Mesendoderm (in vitro differentiated cells): ENCODE data around the gene DLL1.
A peak's percentile ranks its signal among the peaks of the same experiment; 100 is the strongest.

ENCODE experiments used
- DNase-seq: peaks from one replicate; pipeline ENCODE4 v3.0.0; 2013
- H2AK5ac ChIP-seq: 2 replicates; pipeline ENCODE4 v1.6.1; 2013; ENCODE audit warnings: low read length, inconsistent platforms
- H2BK120ac ChIP-seq: 2 replicates; pipeline ENCODE4 v1.6.1; 2013; ENCODE audit warnings: low read depth, mild to moderate bottlenecking, low read length, moderate library complexity, mixed read lengths
- H2BK15ac ChIP-seq: replicated peaks from 2 replicates; pipeline ENCODE4 v1.6.1; 2013; ENCODE audit warnings: low read depth, mild to moderate bottlenecking, moderate library complexity
- H2BK5ac ChIP-seq: 2 replicates; pipeline ENCODE4 v1.6.1; 2013; ENCODE audit warnings: low read length, inconsistent platforms
- H3K18ac ChIP-seq: 2 replicates; pipeline ENCODE4 v1.6.1; 2013; ENCODE audit warnings: mild to moderate bottlenecking, low read length, mixed read lengths
- H3K23ac ChIP-seq: one replicate; pipeline ENCODE4 v1.6.1; 2013; ENCODE audit warnings: low read length
- H3K27ac ChIP-seq: 2 replicates; pipeline ENCODE4 v1.5.1; 2013; ENCODE audit warnings: low read depth, mild to moderate bottlenecking, inconsistent platforms, low read length, moderate library complexity
- H3K27me3 ChIP-seq: 2 replicates; pipeline ENCODE4 v1.6.1; 2013; ENCODE audit warnings: low read length, control low read depth, mild to moderate bottlenecking, inconsistent platforms; ENCODE audit not compliant: insufficient read depth, poor library complexity
- H3K36me3 ChIP-seq: 2 replicates; pipeline ENCODE4 v1.6.1; 2013; ENCODE audit warnings: low read length, inconsistent platforms; ENCODE audit not compliant: control insufficient read depth, insufficient read depth
- H3K4ac ChIP-seq: one replicate; pipeline ENCODE4 v1.6.1; 2013; ENCODE audit warnings: low read depth, mild to moderate bottlenecking, low read length, moderate library complexity
- H3K4me1 ChIP-seq: 2 replicates; pipeline ENCODE4 v1.6.1; 2013; ENCODE audit warnings: low read depth, low read length, inconsistent platforms; ENCODE audit not compliant: control insufficient read depth
- H3K4me2 ChIP-seq: 2 replicates; pipeline ENCODE4 v1.6.1; 2013; ENCODE audit warnings: low read length
- H3K4me3 ChIP-seq: 2 replicates; pipeline ENCODE4 v1.5.1; 2013; ENCODE audit warnings: mild to moderate bottlenecking, low read length
- H3K56ac ChIP-seq: one replicate; pipeline ENCODE4 v1.6.1; 2013; ENCODE audit warnings: low read length
- H3K79me1 ChIP-seq: 2 replicates; pipeline ENCODE4 v1.6.1; 2013; ENCODE audit warnings: low read length, inconsistent platforms
- H3K79me2 ChIP-seq: 2 replicates; pipeline ENCODE4 v1.6.1; 2013; ENCODE audit warnings: mild to moderate bottlenecking, low read length; ENCODE audit not compliant: control insufficient read depth, insufficient read depth
- H3K9ac ChIP-seq: 2 replicates; pipeline ENCODE4 v1.6.1; 2013; ENCODE audit warnings: low read length, inconsistent platforms
- H4K5ac ChIP-seq: one replicate; pipeline ENCODE4 v1.6.1; 2013; ENCODE audit warnings: low read length
- H4K8ac ChIP-seq: one replicate; pipeline ENCODE4 v1.6.1; 2013; ENCODE audit warnings: low read depth, mild to moderate bottlenecking, control low read depth, low read length, moderate library complexity
- WGBS: extraction: QIAGEN DNeasy Blood & Tissue Kit; methylation state at CpG from one replicate; pipeline ENCODE4 v1.1.7; 2013; ENCODE audit warnings: low lambda C conversion rate, missing lambda C conversion rate; ENCODE audit not compliant: insufficient coverage; ENCODE audit errors: extremely low coverage; 5-methylcytosine and 5-hydroxymethylcytosine counted together

The DLL1 gene

DNA sequence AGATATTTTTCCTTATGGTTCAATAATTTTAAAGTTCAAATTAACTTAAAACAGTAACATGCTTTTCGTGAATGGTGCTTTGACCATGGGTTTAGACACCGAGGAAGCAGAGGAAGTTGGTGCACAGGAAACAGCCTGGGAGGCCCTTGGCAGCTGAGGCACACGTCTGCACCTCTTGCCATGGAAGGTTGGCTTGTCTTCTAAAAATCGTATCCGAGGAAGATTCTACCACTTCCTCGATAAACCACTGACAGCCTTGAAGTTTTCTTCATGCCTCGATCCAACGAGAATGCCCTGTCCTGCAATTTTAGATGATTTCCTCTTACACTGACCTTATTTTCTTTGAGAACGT lies 12.2 kb downstream of the DLL1 start:
- H3K4me1 ChIP-seq = peaks cover 3% of the 10 kb centered on the region
- no peak overlapping the region for H4K8ac ChIP-seq
- H3K27me3 ChIP-seq = no peaks in the 10 kb centered on the region
- H3K4ac ChIP-seq = no peak overlapping the region
- H3K4me3 ChIP-seq = no peak overlapping the region
- no peak overlapping the region for H3K18ac ChIP-seq
- no peak overlapping the region for H3K23ac ChIP-seq
- H3K36me3 ChIP-seq = no peaks in the 10 kb centered on the region
- no peak overlapping the region for H3K9ac ChIP-seq
- H2BK120ac ChIP-seq = no peak overlapping the region
- no peak for DNase-seq
- WGBS = no CpG with 5 or more reads among the region's 9 CpGs
- H3K79me2 ChIP-seq = no peaks in the 10 kb centered on the region
- no peak overlapping the region for H2BK15ac ChIP-seq
- no peak overlapping the region for H2AK5ac ChIP-seq
- H3K27ac ChIP-seq = no peak overlapping the region
- H3K56ac ChIP-seq = no peak overlapping the region
- no peaks in the 10 kb centered on the region for H3K79me1 ChIP-seq
- no peak overlapping the region for H4K5ac ChIP-seq
- H3K4me2 ChIP-seq = no peak overlapping the region
- no peak overlapping the region for H2BK5ac ChIP-seq

DNA sequence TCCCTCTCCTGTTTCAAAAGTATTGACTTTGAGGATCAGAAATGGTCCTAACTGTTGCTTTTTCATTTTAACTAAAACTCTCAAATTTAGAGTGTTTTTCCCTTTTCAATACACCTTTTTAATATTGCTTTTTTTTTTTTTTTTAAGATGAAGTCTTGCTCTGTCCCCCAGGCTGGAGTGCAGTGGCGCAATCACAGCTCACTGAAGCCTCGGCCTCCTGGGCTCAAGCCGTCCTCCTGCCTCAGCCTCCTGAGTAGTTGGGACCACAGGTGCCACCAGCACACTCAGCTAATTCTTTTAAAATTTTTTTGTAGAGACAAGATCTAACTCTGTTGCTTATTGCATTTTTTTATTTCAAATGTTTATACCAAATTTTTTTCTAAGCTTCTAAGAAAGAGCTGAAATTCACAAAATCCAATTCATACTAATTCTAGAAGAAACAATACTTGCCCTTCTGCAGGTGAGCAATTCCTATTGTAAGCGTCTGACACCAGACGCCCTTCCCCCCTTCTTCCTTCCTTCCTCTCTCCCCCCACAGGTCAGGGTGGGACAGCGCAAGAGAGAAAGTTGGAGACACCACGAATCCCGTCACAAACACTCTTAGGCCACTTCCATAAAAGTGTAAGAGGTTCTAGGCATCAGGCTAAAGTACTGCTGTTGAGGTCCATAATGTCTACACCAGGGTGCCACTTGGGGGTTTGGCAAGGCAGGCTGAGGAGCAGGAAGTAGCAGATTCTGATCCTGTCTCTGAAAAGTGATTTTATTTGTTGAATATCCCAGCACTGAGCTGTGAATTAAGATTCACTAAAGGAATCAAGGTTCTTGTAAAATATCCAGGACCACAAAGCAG lies 12.8 kb downstream of the DLL1 start:
- Histone ChIP-seq H3K4me1 (peaks cover 3% of the 10 kb centered on the region), H3K9ac (no peak overlapping the region), H3K27me3 (no peaks in the 10 kb centered on the region), H3K4me2 (no peak overlapping the region), H2BK120ac (no peak overlapping the region), H2AK5ac (no peak overlapping the region), H3K56ac (peak overlapping the region; percentile 46), H3K18ac (no peak overlapping the region), H2BK5ac (no peak overlapping the region), H2BK15ac (no peak overlapping the region), H3K23ac (no peak overlapping the region), H4K5ac (no peak overlapping the region), H3K4ac (no peak overlapping the region), H3K36me3 (no peaks in the 10 kb centered on the region), H3K4me3 (no peak overlapping the region), H3K79me1 (no peaks in the 10 kb centered on the region), H3K79me2 (no peaks in the 10 kb centered on the region), H4K8ac (no peak overlapping the region), H3K27ac (no peak overlapping the region)
- WGBS = no CpG with 5 or more reads among the region's 8 CpGs
- DNase-seq = peak; percentile 45

GRCh38 chr6:170276369-170277057 lies 14.4 kb downstream of the DLL1 start:
- Histone ChIP-seq H2BK15ac (no peak overlapping the region), H2AK5ac (no peak overlapping the region), H3K36me3 (no peaks in the 10 kb centered on the region), H3K4me3 (no peak overlapping the region), H4K8ac (no peak overlapping the region), H3K9ac (no peak overlapping the region), H3K79me1 (no peaks in the 10 kb centered on the region), H2BK5ac (no peak overlapping the region), H3K27ac (no peak overlapping the region), H3K79me2 (no peaks in the 10 kb centered on the region), H3K18ac (no peak overlapping the region), H3K4ac (no peak overlapping the region), H4K5ac (no peak overlapping the region), H3K4me1 (peaks cover 3% of the 10 kb centered on the region), H3K56ac (no peak overlapping the region), H3K4me2 (no peak overlapping the region), H3K23ac (no peak overlapping the region), H3K27me3 (no peaks in the 10 kb centered on the region), H2BK120ac (no peak overlapping the region)
- no CpG with 5 or more reads among the region's 29 CpGs for WGBS
- DNase-seq = no peak

- WGBS = no CpG with 5 or more reads among the region's 36 CpGs
- Histone ChIP-seq H3K4me2 (no peak overlapping the region), H3K79me1 (no peaks in the 10 kb centered on the region)
Observed at GRCh38 chr6:170274713-170275560, 15.9 kb downstream of the DLL1 start.

GRCh38 chr6:170273681-170274080 lies 17.2 kb downstream of the DLL1 start:
- Histone ChIP-seq H4K5ac (no peak overlapping the region), H3K27me3 (no peaks in the 10 kb centered on the region), H2BK5ac (no peak overlapping the region), H3K79me2 (no peaks in the 10 kb centered on the region), H3K36me3 (no peaks in the 10 kb centered on the region), H4K8ac (no peak overlapping the region), H3K9ac (no peak overlapping the region), H3K4me2 (no peak overlapping the region), H2AK5ac (no peak overlapping the region), H3K27ac (no peak overlapping the region), H3K56ac (no peak overlapping the region), H3K4me3 (no peak overlapping the region), H3K4me1 (peaks cover 3% of the 10 kb centered on the region), H3K18ac (no peak overlapping the region), H3K79me1 (no peaks in the 10 kb centered on the region), H3K4ac (no peak overlapping the region), H3K23ac (no peak overlapping the region), H2BK15ac (no peak overlapping the region), H2BK120ac (no peak overlapping the region)
- WGBS = no CpG with 5 or more reads among the region's 7 CpGs
- DNase-seq = no peak

More at GRCh38 chr6:170274713-170275560, 15.9 kb downstream of the DLL1 start:
- Histone ChIP-seq H2BK120ac (no peak overlapping the region), H3K18ac (no peak overlapping the region), H4K8ac (no peak overlapping the region), H3K9ac (no peak overlapping the region), H3K27me3 (no peaks in the 10 kb centered on the region), H3K4me1 (peaks cover 3% of the 10 kb centered on the region), H3K56ac (no peak overlapping the region), H3K27ac (no peak overlapping the region), H3K36me3 (no peaks in the 10 kb centered on the region), H3K23ac (no peak overlapping the region), H4K5ac (no peak overlapping the region), H3K79me2 (no peaks in the 10 kb centered on the region), H2AK5ac (no peak overlapping the region), H3K4me3 (no peak overlapping the region), H2BK15ac (no peak overlapping the region), H2BK5ac (no peak overlapping the region), H3K4ac (no peak overlapping the region)
- DNase-seq = no peak
